NB4 (cell line): ENCODE results near the gene DNMBP.

Source experiments
- MYC ChIP-seq: IDR thresholded peaks from 2 replicates; pipeline ENCODE4 v1.6.1; 2011; ENCODE audit warnings: low read depth, low read length
- POLR2A ChIP-seq: IDR thresholded peaks from 2 replicates; pipeline ENCODE4 v1.6.1; 2011; ENCODE audit warnings: mild to moderate bottlenecking; ENCODE audit not compliant: insufficient read length; ENCODE audit errors: extremely low read depth
- TF ChIP-seq, protein P1 (sequence below): IDR thresholded peaks from one replicate; pipeline ENCODE4 v1.5.1; 2012; ENCODE audit warnings: low read depth, low read length
- TF ChIP-seq, protein P2 (sequence below): IDR thresholded peaks from 2 replicates; pipeline ENCODE4 v1.6.1; 2011; ENCODE audit warnings: low read depth, low read length

DNA sequence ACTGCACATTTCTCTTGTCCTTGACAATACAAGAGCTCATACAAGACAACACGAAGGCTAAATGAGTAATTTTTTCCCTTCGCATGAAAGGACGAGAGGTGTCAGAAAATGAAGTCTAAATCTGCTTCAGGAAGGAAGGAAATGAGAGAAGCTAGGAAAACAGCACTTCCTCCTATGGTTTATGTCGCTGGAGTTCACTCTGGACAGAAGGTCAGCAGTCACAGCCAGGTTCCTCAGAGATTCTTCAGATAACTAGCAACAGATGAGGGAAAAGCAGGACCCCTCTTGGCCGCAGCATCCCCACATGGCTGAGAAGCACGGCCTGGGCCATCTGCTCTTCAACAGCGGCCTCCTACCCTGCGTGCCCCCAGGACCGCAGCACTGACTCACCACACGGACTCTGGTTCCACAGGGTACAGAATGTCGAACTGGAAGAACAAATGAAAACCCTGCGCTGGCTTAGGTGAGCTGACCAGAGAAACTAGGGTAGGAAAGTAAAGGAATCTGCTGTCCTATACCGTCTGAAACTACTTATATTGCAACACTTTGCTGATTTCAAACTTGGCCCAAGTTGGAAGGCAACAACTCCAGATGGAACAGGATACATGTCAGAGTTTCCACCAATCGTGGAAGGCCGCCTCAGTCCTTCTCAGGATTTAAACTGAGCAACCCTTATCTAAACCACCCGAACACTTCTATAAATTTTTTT lies 26.3 kb downstream of the DNMBP start:
- TF ChIP-seq, protein P1, sequence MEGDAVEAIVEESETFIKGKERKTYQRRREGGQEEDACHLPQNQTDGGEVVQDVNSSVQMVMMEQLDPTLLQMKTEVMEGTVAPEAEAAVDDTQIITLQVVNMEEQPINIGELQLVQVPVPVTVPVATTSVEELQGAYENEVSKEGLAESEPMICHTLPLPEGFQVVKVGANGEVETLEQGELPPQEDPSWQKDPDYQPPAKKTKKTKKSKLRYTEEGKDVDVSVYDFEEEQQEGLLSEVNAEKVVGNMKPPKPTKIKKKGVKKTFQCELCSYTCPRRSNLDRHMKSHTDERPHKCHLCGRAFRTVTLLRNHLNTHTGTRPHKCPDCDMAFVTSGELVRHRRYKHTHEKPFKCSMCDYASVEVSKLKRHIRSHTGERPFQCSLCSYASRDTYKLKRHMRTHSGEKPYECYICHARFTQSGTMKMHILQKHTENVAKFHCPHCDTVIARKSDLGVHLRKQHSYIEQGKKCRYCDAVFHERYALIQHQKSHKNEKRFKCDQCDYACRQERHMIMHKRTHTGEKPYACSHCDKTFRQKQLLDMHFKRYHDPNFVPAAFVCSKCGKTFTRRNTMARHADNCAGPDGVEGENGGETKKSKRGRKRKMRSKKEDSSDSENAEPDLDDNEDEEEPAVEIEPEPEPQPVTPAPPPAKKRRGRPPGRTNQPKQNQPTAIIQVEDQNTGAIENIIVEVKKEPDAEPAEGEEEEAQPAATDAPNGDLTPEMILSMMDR: no peak
- TF ChIP-seq POLR2A: no peak
- TF ChIP-seq MYC: no peak
- TF ChIP-seq, protein P2, sequence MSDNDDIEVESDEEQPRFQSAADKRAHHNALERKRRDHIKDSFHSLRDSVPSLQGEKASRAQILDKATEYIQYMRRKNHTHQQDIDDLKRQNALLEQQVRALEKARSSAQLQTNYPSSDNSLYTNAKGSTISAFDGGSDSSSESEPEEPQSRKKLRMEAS: no peak
